Right renal pelvis (tissue), 4 donors: Measurements from ENCODE around the gene NAV2. TPM values are rescaled to one million over a fixed set of nuclear protein-coding genes. Genes with fewer than 3 reads are reported as not detected.
"Not testable (repeated sequence)": the region's sequence is repeated elsewhere in the genome, so short reads cannot be mapped to it uniquely, and the experiment has no call there.

Source experiments
- DNase-seq, 4 donors: peaks; one replicate each; pipeline ENCODE4 v3.0.0-alpha.2; 2013; ENCODE audit warnings: low read depth in 4 of 4, low spot score in 3 of 4, missing footprints in 1 of 4
- polyA plus RNA-seq, 4 donors: library from polyadenylated mRNA; unstranded; fragments of 120-200 nt; gene quantifications; one replicate each; pipeline ENCODE4 v1.2.1, GENCODE V29; 2013; ENCODE audit not compliant: insufficient read length in 4 of 4

The NAV2 gene
- polyA plus RNA-seq, 4 donors: 33.2 to 55.2 (median 34.0) TPM

DNA sequence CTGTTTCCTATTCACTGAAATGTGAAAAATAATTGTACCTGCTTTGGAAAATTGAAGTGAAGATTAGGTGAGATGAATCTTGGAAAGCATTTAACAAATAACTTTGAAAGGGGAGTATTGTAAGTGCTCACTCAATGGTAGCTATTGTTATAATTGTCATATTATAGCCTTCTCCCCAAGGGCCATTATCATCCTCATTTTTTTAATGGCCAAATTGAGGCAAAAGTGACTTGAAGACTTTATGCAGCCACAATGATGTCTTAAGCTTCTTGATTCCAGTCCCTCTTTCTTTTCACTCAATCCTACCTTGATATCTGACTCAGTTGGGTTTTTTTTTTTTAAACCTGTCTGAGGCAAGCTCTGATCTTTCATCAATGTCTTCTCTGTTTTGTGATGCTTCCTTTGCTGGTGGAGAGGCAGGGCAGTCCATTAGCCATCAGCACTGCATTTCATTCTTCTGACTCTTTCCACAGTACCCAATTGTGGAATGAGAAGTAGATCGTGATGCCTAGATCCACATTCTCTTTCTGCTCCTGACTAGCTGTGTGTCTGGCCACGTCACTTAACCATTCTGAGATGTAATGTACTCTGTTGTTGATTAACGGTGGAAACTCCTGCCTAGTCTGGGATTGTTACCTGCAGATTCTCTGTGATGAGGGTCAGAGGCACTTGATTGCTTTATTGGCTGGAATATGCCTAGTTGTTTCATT lies 346.3 kb downstream of the NAV2 start:
- DNase-seq: no peak

DNA sequence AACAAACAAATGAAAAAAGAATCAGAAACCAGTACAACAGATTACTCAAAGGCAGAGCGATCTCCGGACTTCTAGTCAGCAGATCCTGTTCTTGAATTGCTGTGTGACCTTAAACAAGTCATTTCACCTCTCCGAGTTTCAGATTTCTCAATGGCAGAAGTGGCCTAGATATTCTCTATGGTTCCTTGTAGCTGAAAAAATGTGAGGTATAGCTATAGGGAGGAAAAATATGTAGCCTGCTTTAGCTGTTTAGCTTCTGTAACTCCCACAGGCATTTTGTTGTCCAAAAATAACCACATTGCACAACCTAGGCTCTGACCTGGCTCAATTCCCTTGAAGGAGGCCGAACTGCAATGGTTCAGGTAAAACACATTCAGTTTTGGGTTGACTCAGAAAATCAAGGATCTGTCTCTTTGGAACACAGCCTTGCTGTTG lies 347.0 kb downstream of the NAV2 start:
- no peak for DNase-seq

DNA sequence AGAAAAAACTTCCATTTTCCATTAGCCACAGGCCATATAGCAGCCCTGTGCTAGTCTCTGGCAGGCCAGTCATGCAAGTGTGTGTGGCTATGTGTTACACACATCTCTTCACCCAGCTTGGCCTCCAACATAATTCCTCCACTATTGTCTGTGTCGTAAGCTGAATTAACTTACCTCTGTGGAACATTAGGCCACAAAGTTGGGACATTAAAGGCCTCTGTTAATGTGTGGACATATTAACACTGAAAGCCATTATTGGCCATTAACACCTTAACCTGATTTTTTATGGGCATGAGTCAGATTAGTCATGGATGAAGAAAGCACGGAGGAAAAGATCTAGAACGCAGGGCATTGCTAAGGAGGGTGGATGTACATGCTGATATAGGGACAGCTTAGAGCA lies 347.5 kb downstream of the NAV2 start:
- DNase-seq: no peak

DNA sequence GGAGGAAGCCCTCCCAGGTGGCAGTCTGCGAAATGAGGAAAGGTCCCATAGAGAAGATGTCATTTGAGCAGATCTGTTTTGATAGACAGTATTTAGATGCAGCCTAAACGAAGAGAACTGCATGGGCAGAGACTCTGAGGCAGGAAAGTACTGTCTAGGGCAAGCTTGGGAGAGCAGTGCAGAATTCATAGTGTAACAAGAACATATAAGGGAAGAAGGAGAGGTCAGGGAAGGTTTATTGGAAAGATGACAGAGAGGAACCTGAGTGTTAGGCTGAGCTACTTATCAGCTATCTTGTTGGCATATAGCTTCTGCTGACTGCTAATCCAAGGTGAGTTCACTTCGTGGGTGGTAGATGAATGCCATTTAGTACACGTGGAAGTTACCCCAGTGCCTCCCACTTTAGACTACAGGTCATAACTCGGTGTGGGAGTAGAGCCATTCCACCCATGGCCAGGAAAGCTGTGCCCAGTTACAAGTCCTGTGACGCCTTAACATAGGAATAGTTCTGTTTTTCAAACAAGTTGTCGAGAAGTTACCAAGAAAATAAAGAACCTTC lies 348.1 kb downstream of the NAV2 start:
- DNase-seq: no peak

DNA sequence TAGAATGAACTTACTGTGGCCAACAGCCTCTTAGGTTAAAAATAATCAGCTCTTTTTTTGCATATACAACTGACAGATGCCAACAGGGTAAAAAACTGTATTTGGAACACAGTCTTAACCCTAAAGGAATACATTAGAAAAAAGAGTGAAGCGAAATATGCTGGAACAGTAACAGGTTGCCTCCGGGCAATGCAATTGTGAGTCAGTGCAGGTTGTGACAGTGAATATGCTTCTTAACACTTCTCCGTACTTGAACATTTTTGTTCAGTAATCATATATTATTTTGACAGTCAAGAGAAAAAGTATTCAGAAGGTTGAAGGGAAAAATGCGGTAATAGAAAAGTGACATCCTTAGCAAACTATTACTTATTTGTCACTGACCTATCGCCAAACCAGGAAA lies 349.1 kb downstream of the NAV2 start:
- DNase-seq: no peak

GRCh38 chr11:20064961-20065405 lies 352.3 kb downstream of the NAV2 start:
- DNase-seq: no peak

GRCh38 chr11:20065406-20065805 lies 352.8 kb downstream of the NAV2 start:
- DNase-seq: no peak

DNA sequence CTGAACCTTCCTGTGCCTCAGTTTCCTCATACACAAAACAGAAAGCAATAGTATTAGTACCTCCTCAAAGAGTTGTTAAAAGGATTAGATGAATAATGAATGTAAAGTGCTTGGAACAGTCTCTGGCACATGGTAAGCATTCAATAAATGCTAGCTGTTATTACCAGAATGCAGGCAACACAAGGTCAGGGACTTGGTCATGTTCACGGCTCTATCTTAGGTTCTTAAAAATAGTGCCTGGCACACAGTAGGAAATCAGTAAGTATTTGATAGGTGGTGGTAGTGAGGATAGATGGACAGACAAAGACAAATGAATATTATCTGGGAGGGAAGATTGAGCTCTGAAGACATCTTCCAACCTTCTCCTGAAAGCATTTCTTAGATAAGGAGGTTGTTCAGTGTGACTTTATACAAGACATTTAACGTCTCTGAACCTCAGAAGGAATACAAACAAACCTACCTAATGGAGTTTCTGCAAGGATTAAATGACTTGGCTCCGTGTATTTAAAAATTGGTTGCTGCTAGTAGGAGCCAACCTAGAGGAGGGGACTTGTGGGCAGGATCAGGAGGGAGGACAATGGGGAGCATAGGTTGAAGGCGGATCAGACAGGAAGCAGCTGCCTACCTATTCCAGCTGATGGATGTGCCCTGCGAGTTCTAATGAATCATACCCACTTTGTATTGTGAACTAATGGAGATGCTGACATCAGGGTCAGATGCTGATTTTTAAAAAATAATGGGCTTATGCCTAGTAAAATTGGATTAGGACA lies 353.6 kb downstream of the NAV2 start:
- no peak for DNase-seq

DNA sequence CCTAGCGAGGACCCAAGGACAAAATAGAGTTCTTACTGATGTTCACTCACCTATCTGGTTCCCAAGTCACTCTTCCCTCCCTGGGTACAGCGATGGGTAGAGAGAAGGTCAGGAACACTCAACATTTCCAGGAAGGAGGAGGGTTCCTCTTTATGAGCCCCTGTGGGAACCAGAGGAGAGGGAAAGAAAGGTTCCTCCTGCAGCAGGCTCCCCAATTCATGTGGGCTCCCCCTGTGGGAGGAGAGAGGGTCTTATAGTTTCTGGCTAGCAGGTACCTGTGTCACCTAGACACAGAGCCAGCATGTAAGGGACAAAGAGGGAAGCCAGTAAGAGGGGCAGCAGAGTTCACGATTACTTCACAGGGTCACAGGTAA lies 354.1 kb downstream of the NAV2 start:
- no peak for DNase-seq

DNA sequence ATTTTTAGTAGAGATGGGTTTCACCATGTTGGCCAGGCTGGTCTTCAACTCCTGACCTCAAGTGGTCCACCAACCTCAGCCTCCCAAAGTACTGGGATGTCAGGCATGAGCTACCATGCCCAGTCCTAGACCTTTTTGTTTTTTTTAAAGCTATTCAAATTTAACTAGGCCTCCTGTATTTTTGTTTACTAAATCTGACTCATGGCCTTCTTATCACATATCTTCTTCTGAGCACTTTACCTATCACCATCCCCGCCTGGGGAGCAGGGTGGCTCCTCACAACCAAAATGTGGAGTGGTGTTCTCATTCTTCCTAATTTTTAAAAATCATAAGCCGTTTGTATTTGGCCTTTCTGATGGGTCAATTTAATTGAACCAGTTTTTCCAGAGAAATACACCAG lies 355.0 kb downstream of the NAV2 start:
- no peak for DNase-seq

- DNase-seq: no peak
Observed at GRCh38 chr11:20068691-20069090, 356.1 kb downstream of the NAV2 start.

GRCh38 chr11:20070459-20070858 lies 357.8 kb downstream of the NAV2 start:
- no peak for DNase-seq

GRCh38 chr11:20075627-20076026 lies 363.0 kb downstream of the NAV2 start:
- DNase-seq: no peak

DNA sequence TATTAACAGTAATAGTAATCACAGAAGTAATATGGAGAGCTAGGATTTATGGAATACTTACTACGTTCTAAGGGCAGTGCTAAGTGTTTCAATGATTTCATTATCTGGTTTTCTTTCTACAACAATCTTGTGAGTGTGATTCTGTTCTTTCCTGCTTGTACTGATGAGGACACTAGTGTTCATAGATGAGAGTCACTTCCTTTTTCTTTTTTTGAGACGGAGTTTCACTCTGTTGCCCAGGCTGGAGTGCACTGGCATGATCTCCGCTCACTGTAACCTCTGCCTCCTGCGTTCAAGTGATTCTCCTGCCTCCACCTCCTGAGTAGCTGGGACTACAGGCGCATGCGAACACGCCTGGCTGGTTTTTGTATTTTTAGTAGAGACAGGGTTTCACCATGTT lies 366.2 kb downstream of the NAV2 start:
- DNase-seq: no peak

- no peak for DNase-seq
Observed at GRCh38 chr11:20080032-20080685, 367.5 kb downstream of the NAV2 start.

DNA sequence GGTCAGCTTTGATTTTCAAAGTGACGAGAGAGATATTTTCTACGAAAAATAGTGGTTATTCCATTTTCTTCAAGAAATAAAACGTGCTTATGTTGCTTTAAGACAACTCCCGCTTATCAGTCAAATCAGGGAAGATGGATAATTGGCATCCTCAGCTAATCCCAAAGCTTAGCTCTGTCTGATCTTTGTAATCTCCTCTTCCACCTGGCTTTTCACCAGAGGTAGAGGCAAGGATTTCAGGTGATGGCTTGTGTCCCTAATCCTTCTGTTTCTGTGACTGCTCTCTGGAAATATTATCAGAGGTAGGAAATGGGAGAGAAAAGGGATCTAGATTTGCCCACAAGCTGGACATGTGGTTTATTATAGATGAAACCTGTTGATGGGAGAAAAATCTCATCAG lies 368.7 kb downstream of the NAV2 start:
- no peak for DNase-seq

- not testable (repeated sequence) for DNase-seq
Observed at GRCh38 chr11:20083877-20084276, 371.2 kb downstream of the NAV2 start.

- no peak for DNase-seq
Observed at GRCh38 chr11:20084921-20085814, 372.5 kb downstream of the NAV2 start.

DNA sequence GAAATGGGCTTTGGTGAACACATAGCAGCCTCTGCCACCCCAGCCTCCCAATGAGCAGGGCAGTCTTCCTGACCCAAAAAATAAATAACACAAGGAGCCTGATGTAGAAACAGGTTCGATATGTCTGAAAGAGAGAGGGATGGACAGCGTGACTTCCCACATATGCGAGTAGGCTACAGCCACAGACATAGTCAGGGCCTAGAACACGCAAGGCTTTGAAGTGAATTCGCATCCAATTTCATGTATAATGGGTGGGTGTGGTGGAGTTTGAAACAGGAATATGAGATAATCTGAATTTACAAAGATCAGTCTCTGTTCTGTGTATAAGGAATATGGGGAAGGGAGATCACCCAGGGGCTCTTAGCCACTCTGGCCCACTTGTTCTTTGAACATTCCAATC lies 373.3 kb downstream of the NAV2 start:
- no peak for DNase-seq

GRCh38 chr11:20087118-20087521 lies 374.5 kb downstream of the NAV2 start:
- DNase-seq: no peak
